ENCODE data around the gene ARAF.

ARAF gene

GRCh38 chrX:47576021-47576898 is 15.3 kb downstream of the ARAF start:
- Histone ChIP-seq H3K9me3 (ENCODE audit: control insufficient read depth, low read length) (no peaks in the 10 kb centered on the region), H3K27ac (ENCODE audit: low read depth, low read length, severe bottlenecking) (no peak overlapping the region), H3K36me3 (ENCODE audit: control insufficient read depth, insufficient read depth, low read length) (peaks cover 12% of the 10 kb centered on the region), H3K4me1 (ENCODE audit: control insufficient read depth, insufficient read depth, low read length, poor library complexity, severe bottlenecking) (peaks cover 23% of the 10 kb centered on the region), H3K4me3 (ENCODE audit: extremely low read depth, insufficient read depth, low read length, poor library complexity, severe bottlenecking) (no peak overlapping the region)
- WGBS, 2 experiments (ENCODE audit: insufficient coverage in 2 of 2): 92 to 96% methylated on average over 11 to 14 of the region's 20 CpGs

- 80% methylated on average over 1 of the region's 9 CpGs; no CpG with 5 or more reads in 1 of the 2 experiments for WGBS, 2 experiments (ENCODE audit: insufficient coverage in 2 of 2)
- Histone ChIP-seq H3K36me3 (ENCODE audit: control insufficient read depth, insufficient read depth, low read length) (peaks cover under 1% of the 10 kb centered on the region), H3K4me1 (ENCODE audit: control insufficient read depth, insufficient read depth, low read length, poor library complexity, severe bottlenecking) (peaks cover 22% of the 10 kb centered on the region), H3K4me3 (ENCODE audit: extremely low read depth, insufficient read depth, low read length, poor library complexity, severe bottlenecking) (no peak overlapping the region), H3K9me3 (ENCODE audit: control insufficient read depth, low read length) (no peaks in the 10 kb centered on the region), H3K27ac (ENCODE audit: low read depth, low read length, severe bottlenecking) (no peak overlapping the region)
Observed at GRCh38 chrX:47577424-47577823, 16.4 kb downstream of the ARAF start.

GRCh38 chrX:47577901-47578300 is 16.9 kb downstream of the ARAF start:
- no peaks in the 10 kb centered on the region for H3K9me3 ChIP-seq (ENCODE audit: control insufficient read depth, low read length)
- H3K36me3 ChIP-seq (ENCODE audit: control insufficient read depth, insufficient read depth, low read length): no peaks in the 10 kb centered on the region
- peaks cover 17% of the 10 kb centered on the region for H3K4me1 ChIP-seq (ENCODE audit: control insufficient read depth, insufficient read depth, low read length, poor library complexity, severe bottlenecking)
- 80% methylated on average over 2 of the region's 3 CpGs; no CpG with 5 or more reads in 1 of the 2 experiments for WGBS, 2 experiments (ENCODE audit: insufficient coverage in 2 of 2)
- H3K27ac ChIP-seq (ENCODE audit: low read depth, low read length, severe bottlenecking): no peak overlapping the region
- H3K4me3 ChIP-seq (ENCODE audit: extremely low read depth, insufficient read depth, low read length, poor library complexity, severe bottlenecking): no peak overlapping the region

GRCh38 chrX:47578692-47579091 is 17.7 kb downstream of the ARAF start:
- peaks cover 12% of the 10 kb centered on the region for H3K4me1 ChIP-seq (ENCODE audit: control insufficient read depth, insufficient read depth, low read length, poor library complexity, severe bottlenecking)
- H3K4me3 ChIP-seq (ENCODE audit: extremely low read depth, insufficient read depth, low read length, poor library complexity, severe bottlenecking): no peak overlapping the region
- H3K9me3 ChIP-seq (ENCODE audit: control insufficient read depth, low read length): no peaks in the 10 kb centered on the region
- no peak overlapping the region for H3K27ac ChIP-seq (ENCODE audit: low read depth, low read length, severe bottlenecking)
- WGBS, 2 experiments (ENCODE audit: insufficient coverage in 2 of 2): 93% methylated on average over 3 of the region's 16 CpGs; no CpG with 5 or more reads in 1 of the 2 experiments
- peaks cover 4% of the 10 kb centered on the region for H3K36me3 ChIP-seq (ENCODE audit: control insufficient read depth, insufficient read depth, low read length)

- 85 to 100% methylated on average over 3 to 6 of the region's 9 CpGs for WGBS, 2 experiments (ENCODE audit: insufficient coverage in 2 of 2)
- peaks cover 10% of the 10 kb centered on the region for H3K4me1 ChIP-seq (ENCODE audit: control insufficient read depth, insufficient read depth, low read length, poor library complexity, severe bottlenecking)
- peaks cover 4% of the 10 kb centered on the region for H3K36me3 ChIP-seq (ENCODE audit: control insufficient read depth, insufficient read depth, low read length)
- H3K9me3 ChIP-seq (ENCODE audit: control insufficient read depth, low read length): no peaks in the 10 kb centered on the region
- no peak overlapping the region for H3K4me3 ChIP-seq (ENCODE audit: extremely low read depth, insufficient read depth, low read length, poor library complexity, severe bottlenecking)
- no peak overlapping the region for H3K27ac ChIP-seq (ENCODE audit: low read depth, low read length, severe bottlenecking)
Observed at GRCh38 chrX:47579537-47579936, 18.5 kb downstream of the ARAF start.

- Histone ChIP-seq H3K4me1 (ENCODE audit: control insufficient read depth, insufficient read depth, low read length, poor library complexity, severe bottlenecking) (peaks cover 3% of the 10 kb centered on the region), H3K36me3 (ENCODE audit: control insufficient read depth, insufficient read depth, low read length) (peaks cover 18% of the 10 kb centered on the region), H3K27ac (ENCODE audit: low read depth, low read length, severe bottlenecking) (peak within 1 kb of the TSS; percentile 69), H3K4me3 (ENCODE audit: extremely low read depth, insufficient read depth, low read length, poor library complexity, severe bottlenecking) (peak within 1 kb of the TSS; percentile 52), H3K9me3 (ENCODE audit: control insufficient read depth, low read length) (no peaks in the 10 kb centered on the region)
- WGBS, 2 experiments (ENCODE audit: insufficient coverage in 2 of 2): 19% methylated on average over 8 of the region's 28 CpGs; no CpG with 5 or more reads in 1 of the 2 experiments
Observed at GRCh38 chrX:47581731-47582647, 21.0 kb downstream of the ARAF start, which contains the start of gene TIMP1. TIMP1 (plus strand) TSS chrX:47582436; CDS start chrX:47583416, 980 bp downstream.

GRCh38 chrX:47583240-47583861 is 22.3 kb downstream of the ARAF start:
- WGBS, 2 experiments (ENCODE audit: insufficient coverage in 2 of 2): 100% methylated on average over 3 of the region's 8 CpGs; no CpG with 5 or more reads in 1 of the 2 experiments
- H3K27ac ChIP-seq (ENCODE audit: low read depth, low read length, severe bottlenecking): no peak overlapping the region
- H3K9me3 ChIP-seq (ENCODE audit: control insufficient read depth, low read length): no peaks in the 10 kb centered on the region
- H3K4me1 ChIP-seq (ENCODE audit: control insufficient read depth, insufficient read depth, low read length, poor library complexity, severe bottlenecking): peaks cover 3% of the 10 kb centered on the region
- H3K36me3 ChIP-seq (ENCODE audit: control insufficient read depth, insufficient read depth, low read length): peaks cover 21% of the 10 kb centered on the region
- H3K4me3 ChIP-seq (ENCODE audit: extremely low read depth, insufficient read depth, low read length, poor library complexity, severe bottlenecking): peak overlapping the region; percentile 52

GRCh38 chrX:47584714-47585113 is 23.7 kb downstream of the ARAF start:
- 71 to 80% methylated on average over 1 of the region's 6 CpGs for WGBS, 2 experiments (ENCODE audit: insufficient coverage in 2 of 2)
- H3K4me3 ChIP-seq (ENCODE audit: extremely low read depth, insufficient read depth, low read length, poor library complexity, severe bottlenecking): no peak overlapping the region
- no peaks in the 10 kb centered on the region for H3K9me3 ChIP-seq (ENCODE audit: control insufficient read depth, low read length)
- H3K27ac ChIP-seq (ENCODE audit: low read depth, low read length, severe bottlenecking): no peak overlapping the region
- H3K4me1 ChIP-seq (ENCODE audit: control insufficient read depth, insufficient read depth, low read length, poor library complexity, severe bottlenecking): no peaks in the 10 kb centered on the region
- H3K36me3 ChIP-seq (ENCODE audit: control insufficient read depth, insufficient read depth, low read length): peaks cover 21% of the 10 kb centered on the region

- H3K4me3 ChIP-seq (ENCODE audit: extremely low read depth, insufficient read depth, low read length, poor library complexity, severe bottlenecking): no peak overlapping the region
- no peaks in the 10 kb centered on the region for H3K9me3 ChIP-seq (ENCODE audit: control insufficient read depth, low read length)
- no peak overlapping the region for H3K27ac ChIP-seq (ENCODE audit: low read depth, low read length, severe bottlenecking)
- H3K36me3 ChIP-seq (ENCODE audit: control insufficient read depth, insufficient read depth, low read length): peaks cover 21% of the 10 kb centered on the region
- no peaks in the 10 kb centered on the region for H3K4me1 ChIP-seq (ENCODE audit: control insufficient read depth, insufficient read depth, low read length, poor library complexity, severe bottlenecking)
- WGBS, 2 experiments (ENCODE audit: insufficient coverage in 2 of 2): 87 to 100% methylated on average over 4 to 10 of the region's 16 CpGs
Observed at GRCh38 chrX:47585273-47585672, 24.3 kb downstream of the ARAF start.

Data from mesodermal cell (in vitro differentiated cells).